ENCODE measurements around the gene OR56A5. TPM values are rescaled to one million over a fixed set of nuclear protein-coding genes. Genes with fewer than 3 reads are reported as not detected.
"Not testable (repeated sequence)": the region's sequence is repeated elsewhere in the genome, so short reads cannot be mapped to it uniquely, and the experiment has no call there.

The OR56A5 gene
- total RNA-seq, 1 experiment from 2014 or later, result not detected

DNA sequence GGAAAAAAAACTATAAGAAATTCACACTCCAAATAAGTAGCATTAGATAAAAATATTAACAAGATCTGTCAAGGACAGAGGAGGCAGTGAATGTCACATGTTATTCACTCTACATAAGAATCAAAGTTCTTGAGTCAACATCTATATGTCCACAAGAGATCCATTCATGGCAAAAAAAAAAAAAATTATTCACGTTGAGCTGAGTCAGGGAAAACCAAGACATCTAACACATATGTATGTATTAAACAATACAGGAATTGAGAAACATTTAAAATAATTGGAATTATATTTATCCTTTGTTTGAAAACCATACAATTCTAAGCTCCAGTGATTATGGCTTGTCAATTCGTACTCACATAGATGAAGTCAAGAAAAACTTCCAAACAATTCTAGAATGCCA, 1.3 kb downstream of the OR56A5 start:
- Histone ChIP-seq H3K9me3 (replicated peaks) (no peaks in the 10 kb centered on the region), H3K4me3 (no peak overlapping the region), H3K4me1 (replicated peaks) (no peaks in the 10 kb centered on the region), H3K36me3 (no peaks in the 10 kb centered on the region), H3K27ac (no peak overlapping the region), H3K27me3 (replicated peaks) (no peaks in the 10 kb centered on the region)
- DNase-seq (ENCODE audit: low read depth in 1 of 2, low spot score in 2 of 2), result no peak

DNA sequence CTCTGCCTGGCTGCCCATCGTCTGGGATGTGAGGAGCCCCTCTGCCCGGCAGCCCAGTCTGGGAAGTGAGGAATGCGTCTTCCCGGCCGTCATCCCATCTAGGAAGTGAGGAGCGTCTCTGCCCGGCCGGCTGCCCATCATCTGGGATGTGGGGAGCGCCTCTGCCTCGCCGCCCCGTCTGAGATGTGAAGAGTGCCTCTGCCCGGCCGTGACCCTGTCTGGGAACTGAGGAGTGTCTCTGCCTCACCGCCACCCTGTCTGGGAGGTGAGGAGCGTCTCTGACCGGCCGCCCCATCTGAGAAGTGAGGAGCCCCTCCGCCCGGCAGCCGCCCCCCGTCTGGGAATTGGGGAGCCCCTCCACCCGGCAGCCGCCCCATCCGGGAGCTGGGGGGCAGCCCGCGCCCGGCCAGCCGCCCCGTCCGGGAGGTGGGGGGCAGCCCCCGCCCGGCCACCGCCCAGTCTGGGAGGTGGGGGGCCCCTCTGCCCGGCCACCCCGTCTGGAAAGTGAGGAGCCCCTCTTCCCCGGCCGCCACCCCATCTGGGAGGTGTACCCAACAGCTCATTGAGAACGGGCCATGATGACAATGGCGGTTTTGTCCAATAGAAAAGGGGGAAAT, 7.5 kb downstream of the OR56A5 start:
- not testable (repeated sequence) for H3K27me3 ChIP-seq (replicated peaks); H3K9me3 ChIP-seq (replicated peaks); H3K36me3 ChIP-seq; H3K4me3 ChIP-seq; H3K4me1 ChIP-seq (replicated peaks); H3K27ac ChIP-seq; DNase-seq (ENCODE audit: low read depth in 1 of 2, low spot score in 2 of 2)

GRCh38 chr11:5955586-5955985, 12.7 kb downstream of the OR56A5 start:
- no peaks in the 10 kb centered on the region for H3K9me3 ChIP-seq (replicated peaks)
- DNase-seq (ENCODE audit: low read depth in 1 of 2, low spot score in 2 of 2), result no peak
- H3K27ac ChIP-seq, result no peak overlapping the region
- no peaks in the 10 kb centered on the region for H3K36me3 ChIP-seq
- H3K4me1 ChIP-seq (replicated peaks), result no peaks in the 10 kb centered on the region
- H3K4me3 ChIP-seq, result no peak overlapping the region
- no peaks in the 10 kb centered on the region for H3K27me3 ChIP-seq (replicated peaks)

DNA sequence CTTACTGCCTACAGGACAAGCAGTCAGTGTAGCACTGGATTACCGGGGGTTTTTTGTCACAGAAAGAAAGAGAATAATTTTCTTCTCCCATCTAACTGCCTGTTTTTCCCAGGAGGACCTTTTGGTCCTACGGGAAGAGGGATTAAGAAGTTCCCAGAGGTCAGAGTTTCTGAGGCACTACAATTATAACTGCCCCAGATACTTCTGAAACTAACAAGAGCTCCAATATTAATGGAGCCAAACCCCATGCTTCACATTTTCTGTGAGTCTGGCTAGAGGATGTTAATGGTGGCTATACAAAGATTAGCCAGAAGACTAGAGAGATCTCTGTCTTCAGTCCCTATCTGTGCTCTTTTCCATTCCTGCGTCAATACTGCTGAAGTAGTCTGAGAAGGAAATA, 26.3 kb downstream of the OR56A5 start, which contains the start of gene OR56A3:
Gene OR56A3, plus strand, starts transcription at position 301 of the 400 bp plus-strand sequence. CDS start 5,096 bp downstream, outside the sequence.
- Histone ChIP-seq H3K36me3 (no peaks in the 10 kb centered on the region), H3K4me3 (no peak within 1 kb of the TSS), H3K4me1 (replicated peaks) (no peaks in the 10 kb centered on the region), H3K27ac (no peak within 1 kb of the TSS), H3K9me3 (replicated peaks) (no peaks in the 10 kb centered on the region), H3K27me3 (replicated peaks) (no peaks in the 10 kb centered on the region)
- no peak for DNase-seq (ENCODE audit: low read depth in 1 of 2, low spot score in 2 of 2)

- Histone ChIP-seq H3K9me3 (replicated peaks) (no peaks in the 10 kb centered on the region), H3K36me3 (no peaks in the 10 kb centered on the region), H3K27ac (no peak overlapping the region), H3K4me3 (no peak overlapping the region), H3K27me3 (replicated peaks) (no peaks in the 10 kb centered on the region), H3K4me1 (replicated peaks) (no peaks in the 10 kb centered on the region)
- no peak for DNase-seq (ENCODE audit: low read depth in 1 of 2, low spot score in 2 of 2)
Measured at GRCh38 chr11:5940748-5941147, 27.5 kb downstream of the OR56A5 start.

DNA sequence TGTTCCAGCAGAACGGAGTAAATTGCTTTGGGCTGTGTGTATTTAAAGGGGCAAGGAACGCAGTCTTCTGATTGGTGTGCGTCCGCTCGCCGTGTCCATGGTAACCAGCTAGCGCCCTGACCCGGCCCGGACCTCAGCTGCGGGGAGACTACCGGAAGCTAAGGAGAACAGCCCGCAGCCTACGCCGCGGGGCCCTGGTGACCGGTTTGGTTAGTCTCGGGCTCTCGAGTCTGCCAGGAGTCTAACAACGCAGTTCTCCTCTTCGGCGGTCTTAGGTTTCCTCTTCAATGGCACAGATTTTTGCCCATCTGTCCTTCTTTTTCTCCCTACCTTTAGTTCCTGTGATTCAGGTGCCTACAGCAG, 29.7 kb downstream of the OR56A5 start:
- no peak for DNase-seq (ENCODE audit: low read depth in 1 of 2, low spot score in 2 of 2)
- H3K4me3 ChIP-seq, result no peak overlapping the region
- H3K9me3 ChIP-seq (replicated peaks), result no peaks in the 10 kb centered on the region
- H3K4me1 ChIP-seq (replicated peaks), result no peaks in the 10 kb centered on the region
- H3K36me3 ChIP-seq, result no peaks in the 10 kb centered on the region
- no peak overlapping the region for H3K27ac ChIP-seq
- H3K27me3 ChIP-seq (replicated peaks), result no peaks in the 10 kb centered on the region

DNA sequence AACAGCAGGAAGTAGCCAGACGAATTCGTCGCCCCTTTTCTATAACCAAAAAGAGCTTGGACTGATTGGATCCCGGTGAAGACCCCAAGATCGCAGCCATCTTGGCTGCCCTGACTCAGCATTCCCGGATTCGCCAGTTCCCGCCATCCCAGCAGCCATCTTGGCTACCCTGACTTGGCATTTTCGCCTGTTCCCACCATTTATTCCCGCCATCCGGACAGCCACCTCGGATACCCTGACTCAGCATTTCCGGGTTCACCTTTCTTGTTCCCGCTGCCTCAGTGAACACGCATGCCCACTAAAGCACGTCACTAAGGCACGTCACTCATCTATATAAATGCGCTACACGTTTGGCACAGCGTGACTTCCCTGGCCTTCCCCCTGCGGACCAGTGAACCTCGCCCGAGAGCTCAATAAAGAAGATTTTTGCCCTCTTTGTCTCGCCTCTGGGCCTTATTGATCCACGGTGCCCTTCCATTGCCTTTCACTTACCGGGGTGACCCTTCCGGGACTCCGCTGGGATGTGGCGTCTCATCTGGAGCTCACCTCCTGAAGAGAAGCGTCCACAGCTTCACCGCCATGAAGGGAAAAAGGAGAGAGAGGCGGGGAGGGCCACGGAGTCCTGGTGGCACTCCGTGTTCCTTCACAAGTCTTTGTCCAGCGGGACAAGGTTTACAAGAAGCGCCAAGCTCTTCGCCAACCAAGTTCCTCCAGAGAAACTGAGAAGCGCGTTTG, 30.3 kb downstream of the OR56A5 start:
- H3K36me3 ChIP-seq, result no peaks in the 10 kb centered on the region
- no peak for DNase-seq (ENCODE audit: low read depth in 1 of 2, low spot score in 2 of 2)
- no peaks in the 10 kb centered on the region for H3K4me1 ChIP-seq (replicated peaks)

DNA sequence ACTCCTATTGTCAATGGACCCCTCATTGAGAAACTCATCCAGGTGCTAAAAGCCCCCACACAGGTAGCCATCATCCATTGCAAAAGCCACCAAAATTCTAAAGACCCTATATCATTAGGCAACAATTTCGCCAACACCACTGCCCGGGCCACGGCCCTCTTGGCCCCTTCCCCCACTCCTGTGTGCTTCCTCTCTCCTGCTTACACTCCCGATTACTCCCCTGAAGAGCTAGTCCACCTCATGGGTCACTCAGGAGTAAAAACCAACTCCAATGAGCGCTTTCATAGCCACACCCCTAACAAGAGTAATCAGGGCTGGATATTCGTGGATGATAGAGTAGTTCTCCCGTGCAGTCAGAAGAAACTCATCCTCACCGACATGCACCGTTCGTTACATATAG, 35.2 kb downstream of the OR56A5 start:
- Histone ChIP-seq H3K36me3 (no peaks in the 10 kb centered on the region), H3K27me3 (replicated peaks) (no peaks in the 10 kb centered on the region), H3K27ac (no peak overlapping the region), H3K4me3 (no peak overlapping the region), H3K4me1 (replicated peaks) (no peaks in the 10 kb centered on the region), H3K9me3 (replicated peaks) (no peaks in the 10 kb centered on the region)
- DNase-seq (ENCODE audit: low read depth in 1 of 2, low spot score in 2 of 2), result no peak

More for the DNA sequence above, 30.3 kb downstream of the OR56A5 start:
- H3K27ac ChIP-seq, result no peak overlapping the region
- no peaks in the 10 kb centered on the region for H3K27me3 ChIP-seq (replicated peaks)
- H3K4me3 ChIP-seq, result no peak overlapping the region
- H3K9me3 ChIP-seq (replicated peaks), result no peaks in the 10 kb centered on the region

DNA sequence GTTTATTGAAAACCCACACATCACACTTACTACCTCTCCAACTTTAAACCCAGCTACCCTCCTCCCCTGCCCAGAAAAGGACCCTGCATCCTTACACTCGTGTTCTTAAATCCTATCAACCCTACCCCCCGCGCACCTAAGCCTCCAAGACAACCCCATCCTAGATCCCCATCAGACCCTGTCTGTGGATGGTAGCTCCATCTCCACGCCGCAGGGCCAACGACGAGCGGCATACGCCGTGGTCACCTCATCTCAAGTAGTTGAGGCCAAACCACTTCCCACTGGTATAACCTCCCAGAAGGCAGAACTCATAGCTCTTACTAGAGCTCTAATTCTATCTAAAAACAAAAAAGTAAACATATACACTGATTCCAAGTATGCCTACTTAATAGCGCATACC, 35.6 kb downstream of the OR56A5 start:
- Histone ChIP-seq H3K27ac (no peak overlapping the region), H3K9me3 (replicated peaks) (no peaks in the 10 kb centered on the region)

DNA sequence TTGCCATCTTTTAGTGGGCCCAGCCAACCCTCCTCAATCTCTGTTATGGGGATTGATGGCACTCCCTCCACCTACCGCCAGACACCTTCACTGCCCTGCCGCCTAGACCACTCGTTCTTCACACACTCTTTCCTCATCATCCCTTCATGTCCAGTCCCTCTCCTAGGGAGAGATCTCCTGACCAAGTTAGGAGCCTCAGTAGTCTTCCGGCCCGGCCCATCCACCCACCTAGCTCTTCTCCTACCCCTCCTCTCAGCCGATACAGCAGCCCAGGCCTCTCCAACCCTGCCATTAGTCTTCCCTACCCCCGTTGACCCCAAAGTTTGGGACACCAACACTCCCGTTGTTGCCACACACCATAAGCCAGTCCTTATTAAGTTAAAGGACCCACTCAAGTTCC, 37.2 kb downstream of the OR56A5 start:
- Histone ChIP-seq H3K4me1 (replicated peaks) (no peaks in the 10 kb centered on the region), H3K9me3 (replicated peaks) (no peaks in the 10 kb centered on the region), H3K36me3 (no peaks in the 10 kb centered on the region), H3K27ac (no peak overlapping the region), H3K27me3 (replicated peaks) (no peaks in the 10 kb centered on the region), H3K4me3 (no peak overlapping the region)
- DNase-seq (ENCODE audit: low read depth in 1 of 2, low spot score in 2 of 2), result no peak

More for the DNA sequence above, 35.6 kb downstream of the OR56A5 start:
- Histone ChIP-seq H3K36me3 (no peaks in the 10 kb centered on the region), H3K4me3 (no peak overlapping the region), H3K4me1 (replicated peaks) (no peaks in the 10 kb centered on the region), H3K27me3 (replicated peaks) (no peaks in the 10 kb centered on the region)
- no peak for DNase-seq (ENCODE audit: low read depth in 1 of 2, low spot score in 2 of 2)

GRCh38 chr11:5930614-5931013, 37.7 kb downstream of the OR56A5 start:
- Histone ChIP-seq H3K27ac (no peak overlapping the region), H3K4me1 (replicated peaks) (no peaks in the 10 kb centered on the region), H3K27me3 (replicated peaks) (no peaks in the 10 kb centered on the region), H3K4me3 (no peak overlapping the region), H3K9me3 (replicated peaks) (no peaks in the 10 kb centered on the region), H3K36me3 (no peaks in the 10 kb centered on the region)
- no peak for DNase-seq (ENCODE audit: low read depth in 1 of 2, low spot score in 2 of 2)

DNA sequence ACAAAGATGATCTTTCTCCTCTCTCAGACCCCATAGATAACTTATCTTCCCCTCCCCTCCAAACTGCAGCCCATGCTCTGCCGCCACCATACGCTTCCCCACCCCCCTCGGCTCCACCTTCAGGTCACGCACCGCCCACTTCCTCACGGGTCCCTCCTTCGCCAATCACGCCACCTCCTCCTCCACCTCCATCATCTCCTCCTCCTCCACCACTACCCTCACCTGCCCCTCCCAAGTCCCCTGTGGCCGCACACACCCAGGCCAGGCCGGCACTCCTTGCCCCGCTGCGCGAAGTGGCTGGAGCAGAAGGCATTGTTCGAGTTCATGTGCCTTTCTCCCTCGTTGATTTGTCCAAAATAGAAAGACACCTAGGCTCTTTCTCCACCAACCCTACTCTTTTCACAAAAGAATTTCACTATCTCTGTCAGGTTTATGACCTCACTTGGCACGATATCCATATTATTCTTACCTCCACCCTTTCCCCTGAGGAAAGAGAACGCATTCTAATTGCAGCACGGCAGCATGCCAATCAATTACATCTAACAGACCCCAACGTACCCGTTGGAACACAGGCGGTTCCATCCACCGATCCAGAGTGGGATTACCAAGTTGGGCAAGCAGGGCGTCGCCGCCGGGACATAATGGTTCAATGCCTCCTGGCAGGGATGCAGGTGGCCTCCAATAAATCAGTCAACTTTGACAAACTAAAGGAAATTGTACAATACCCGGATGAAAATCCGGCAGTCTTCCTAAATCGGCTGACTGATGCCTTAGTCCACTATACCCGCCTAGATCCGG, 38.5 kb downstream of the OR56A5 start:
- H3K36me3 ChIP-seq, result no peaks in the 10 kb centered on the region
- DNase-seq (ENCODE audit: low read depth in 1 of 2, low spot score in 2 of 2), result no peak
- no peaks in the 10 kb centered on the region for H3K4me1 ChIP-seq (replicated peaks)
- no peak overlapping the region for H3K27ac ChIP-seq
- no peaks in the 10 kb centered on the region for H3K27me3 ChIP-seq (replicated peaks)
- H3K9me3 ChIP-seq (replicated peaks), result no peaks in the 10 kb centered on the region
- H3K4me3 ChIP-seq, result no peak overlapping the region

GRCh38 chr11:5928811-5929210, 39.5 kb downstream of the OR56A5 start:
- H3K9me3 ChIP-seq (replicated peaks), result no peaks in the 10 kb centered on the region
- H3K4me1 ChIP-seq (replicated peaks), result no peaks in the 10 kb centered on the region
- no peaks in the 10 kb centered on the region for H3K36me3 ChIP-seq
- H3K27me3 ChIP-seq (replicated peaks), result no peaks in the 10 kb centered on the region
- H3K4me3 ChIP-seq, result no peak overlapping the region
- H3K27ac ChIP-seq, result no peak overlapping the region
- DNase-seq (ENCODE audit: low read depth in 1 of 2, low spot score in 2 of 2), result no peak

- no peaks in the 10 kb centered on the region for H3K27me3 ChIP-seq (replicated peaks)
- no peak overlapping the region for H3K4me3 ChIP-seq
- no peaks in the 10 kb centered on the region for H3K4me1 ChIP-seq (replicated peaks)
- H3K36me3 ChIP-seq, result no peaks in the 10 kb centered on the region
- H3K27ac ChIP-seq, result no peak overlapping the region
- no peaks in the 10 kb centered on the region for H3K9me3 ChIP-seq (replicated peaks)
- DNase-seq (ENCODE audit: low read depth in 1 of 2, low spot score in 2 of 2), result no peak
Measured at GRCh38 chr11:5928271-5928670, 40.0 kb downstream of the OR56A5 start.

Data from SJSA1 (cell line).